CD4-positive, alpha-beta T cell treated with Interleukin-4 for 4 hours (primary cell): ENCODE results near the gene EGFR.
"Not testable (repeated sequence)": the region's sequence is repeated elsewhere in the genome, so short reads cannot be mapped to it uniquely, and the experiment has no call there.

Experiments
- DNase-seq: peaks from one replicate; pipeline ENCODE4 v3.0.0-alpha.2; 2020

The EGFR gene

GRCh38 chr7:55155351-55156117, 136.7 kb downstream of the EGFR start:
- no peak for DNase-seq

GRCh38 chr7:55156919-55157763, 138.3 kb downstream of the EGFR start:
- DNase-seq = no peak

- DNase-seq = no peak
Measured at GRCh38 chr7:55157764-55158105, 138.9 kb downstream of the EGFR start.

GRCh38 chr7:55158541-55159382, 139.9 kb downstream of the EGFR start:
- DNase-seq = no peak

GRCh38 chr7:55160539-55160938, 141.7 kb downstream of the EGFR start:
- no peak for DNase-seq

GRCh38 chr7:55161154-55161687, 142.4 kb downstream of the EGFR start:
- DNase-seq = no peak

GRCh38 chr7:55162476-55162875, 143.7 kb downstream of the EGFR start:
- no peak for DNase-seq

GRCh38 chr7:55163733-55164132, 144.9 kb downstream of the EGFR start:
- DNase-seq = no peak

GRCh38 chr7:55164527-55164926, 145.7 kb downstream of the EGFR start:
- no peak for DNase-seq

- no peak for DNase-seq
Measured at GRCh38 chr7:55165176-55165861, 146.5 kb downstream of the EGFR start.

- not testable (repeated sequence) for DNase-seq
Measured at GRCh38 chr7:55167296-55167695, 148.5 kb downstream of the EGFR start.

- DNase-seq = no peak
Measured at GRCh38 chr7:55170335-55171069, 151.7 kb downstream of the EGFR start.

- no peak for DNase-seq
Measured at GRCh38 chr7:55171157-55171556, 152.3 kb downstream of the EGFR start.

GRCh38 chr7:55172161-55172560, 153.3 kb downstream of the EGFR start:
- DNase-seq = no peak

- no peak for DNase-seq
Measured at GRCh38 chr7:55172881-55173609, 154.2 kb downstream of the EGFR start.

GRCh38 chr7:55173671-55174070, 154.9 kb downstream of the EGFR start:
- no peak for DNase-seq

GRCh38 chr7:55174456-55174855, 155.6 kb downstream of the EGFR start:
- DNase-seq = no peak

- no peak for DNase-seq
Measured at GRCh38 chr7:55174856-55175255, 156.0 kb downstream of the EGFR start.

GRCh38 chr7:55177068-55177530, 158.3 kb downstream of the EGFR start:
- no peak for DNase-seq

GRCh38 chr7:55177589-55178261, 158.9 kb downstream of the EGFR start:
- DNase-seq = no peak
